Rectal smooth muscle tissue (tissue), 1 donor: Measurements from ENCODE around the gene TUT4.

Experiments
- H3K27ac ChIP-seq: one replicate; pipeline ENCODE4 v1.7.0; 2013; ENCODE audit warnings: low read depth, low read length, inconsistent platforms
- H3K27me3 ChIP-seq: one replicate; pipeline ENCODE4 v1.7.0; 2013; ENCODE audit warnings: low read length; ENCODE audit not compliant: control insufficient read depth, insufficient read depth
- H3K36me3 ChIP-seq: one replicate; pipeline ENCODE4 v1.7.0; 2013; ENCODE audit warnings: low read length; ENCODE audit not compliant: control insufficient read depth, insufficient read depth
- H3K4me1 ChIP-seq: one replicate; pipeline ENCODE4 v1.7.0; 2013; ENCODE audit warnings: low read length; ENCODE audit not compliant: control insufficient read depth, insufficient read depth
- H3K4me3 ChIP-seq: one replicate; pipeline ENCODE4 v1.7.0; 2013; ENCODE audit warnings: low read length
- H3K9ac ChIP-seq: one replicate; pipeline ENCODE4 v1.7.0; 2013; ENCODE audit warnings: low read length

The TUT4 gene

DNA sequence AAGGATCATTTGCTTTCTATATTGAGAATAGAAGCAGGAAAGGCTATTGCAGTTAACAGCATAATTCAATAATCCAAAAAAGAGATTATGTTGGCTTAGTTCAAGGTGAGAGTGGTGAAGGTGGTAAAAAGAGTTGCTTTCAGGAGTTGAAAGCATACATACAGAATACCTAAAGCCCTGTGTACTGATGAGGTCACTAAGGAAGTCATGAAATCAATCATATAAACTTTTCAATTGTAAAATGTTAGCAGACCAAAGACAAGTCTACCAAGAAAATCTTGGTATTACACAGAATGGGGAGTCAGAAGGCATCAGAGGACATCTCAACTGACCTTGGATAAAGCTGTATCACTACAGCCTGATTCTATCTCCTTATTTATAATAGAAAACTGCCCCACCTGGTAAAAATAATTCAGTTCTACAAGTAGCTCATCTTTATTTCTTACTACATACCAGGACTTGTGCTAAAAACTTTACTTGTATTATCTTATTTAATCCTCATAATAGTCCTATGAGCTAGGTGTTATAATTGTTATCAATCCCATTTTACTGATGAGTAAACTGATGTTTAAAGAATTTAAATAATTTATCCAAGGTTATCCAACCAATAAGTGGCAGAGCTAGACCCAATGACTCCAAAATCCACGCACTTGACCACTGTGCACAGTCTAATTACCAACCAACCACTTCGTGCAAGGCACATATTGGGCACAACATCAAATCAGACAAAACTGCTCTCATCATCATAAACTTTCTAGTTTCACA, 40.9 kb downstream of the TUT4 start:
- H3K27me3 ChIP-seq, result no peaks in the 10 kb centered on the region
- no peak overlapping the region for H3K9ac ChIP-seq
- no peaks in the 10 kb centered on the region for H3K4me1 ChIP-seq
- H3K36me3 ChIP-seq, result no peaks in the 10 kb centered on the region
- no peak overlapping the region for H3K27ac ChIP-seq
- H3K4me3 ChIP-seq, result no peak overlapping the region

DNA sequence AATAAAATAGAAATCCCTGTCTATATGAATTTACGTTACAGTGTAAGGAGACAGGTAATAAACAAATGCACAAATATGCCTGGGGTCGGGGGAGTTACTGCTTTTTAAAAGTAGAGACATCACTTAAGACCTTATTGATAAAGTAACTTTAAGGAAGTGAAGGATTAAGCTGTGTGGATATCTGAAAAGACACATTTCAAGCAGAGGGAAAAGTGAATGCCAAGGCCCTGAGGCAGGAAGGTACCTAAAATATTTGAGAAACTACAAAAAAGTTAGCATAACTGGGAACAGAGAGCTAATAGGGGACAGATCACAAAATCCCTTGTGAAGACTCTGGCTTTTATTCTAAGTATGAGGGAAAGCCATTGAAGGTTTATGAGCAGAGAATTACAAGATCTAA, 41.5 kb downstream of the TUT4 start:
- Histone ChIP-seq H3K4me1 (no peaks in the 10 kb centered on the region), H3K36me3 (no peaks in the 10 kb centered on the region)

DNA sequence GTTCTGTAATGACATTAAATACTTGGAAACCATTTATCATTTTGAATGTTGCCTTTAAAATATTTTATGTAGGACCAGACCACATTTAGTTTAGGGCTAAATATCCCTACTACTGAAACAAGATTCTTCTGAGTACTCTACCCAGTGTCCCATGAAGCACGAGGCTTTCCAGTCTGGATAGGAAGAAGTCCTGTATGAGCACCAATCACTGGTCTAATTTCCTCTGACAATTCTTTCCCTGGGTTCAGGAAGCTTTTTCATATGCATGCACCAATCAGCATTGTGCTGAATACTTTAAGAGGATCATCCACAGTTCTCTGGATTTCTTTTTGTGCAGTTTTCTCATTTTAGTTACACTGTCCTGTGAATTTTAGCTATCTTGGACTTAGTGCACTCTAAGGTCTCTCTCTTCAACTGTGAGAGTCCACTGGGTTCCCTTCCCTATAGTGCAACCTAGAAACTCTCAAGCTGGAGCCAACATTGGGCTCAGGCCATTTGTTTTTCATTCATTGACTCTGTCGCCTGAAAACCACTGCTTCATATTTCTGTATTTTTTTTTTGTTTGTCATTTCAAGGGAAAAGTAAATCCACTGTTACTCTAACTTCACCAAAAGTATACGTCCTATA, 45.9 kb downstream of the TUT4 start:
- Histone ChIP-seq H3K9ac (no peak overlapping the region), H3K36me3 (peaks cover 2% of the 10 kb centered on the region), H3K4me3 (no peak overlapping the region), H3K27me3 (no peaks in the 10 kb centered on the region), H3K27ac (no peak overlapping the region), H3K4me1 (no peaks in the 10 kb centered on the region)

More for the DNA sequence above, 41.5 kb downstream of the TUT4 start:
- Histone ChIP-seq H3K9ac (no peak overlapping the region), H3K27ac (no peak overlapping the region), H3K4me3 (no peak overlapping the region), H3K27me3 (no peaks in the 10 kb centered on the region)

DNA sequence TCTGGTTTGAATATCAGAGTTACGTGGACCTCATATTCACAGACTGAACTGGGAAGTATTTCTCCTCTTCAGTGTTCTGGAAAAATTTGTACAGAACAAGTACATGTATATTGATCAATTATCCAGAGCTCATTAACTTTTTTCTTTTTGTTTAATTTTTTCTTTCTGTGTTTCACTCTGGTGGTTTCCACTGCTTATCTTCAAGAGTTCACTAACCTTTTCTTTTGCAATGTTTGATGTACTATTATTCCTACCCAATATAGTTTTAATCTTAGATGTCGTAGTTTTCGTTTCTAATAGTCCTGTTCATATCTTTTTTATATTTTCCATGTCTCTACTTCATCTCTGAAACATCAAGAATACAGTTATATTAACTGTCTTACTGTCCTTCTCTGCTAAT, 46.5 kb downstream of the TUT4 start:
- Histone ChIP-seq H3K27ac (no peak overlapping the region), H3K4me1 (no peaks in the 10 kb centered on the region), H3K36me3 (peaks cover 2% of the 10 kb centered on the region), H3K27me3 (no peaks in the 10 kb centered on the region), H3K4me3 (no peak overlapping the region), H3K9ac (no peak overlapping the region)

DNA sequence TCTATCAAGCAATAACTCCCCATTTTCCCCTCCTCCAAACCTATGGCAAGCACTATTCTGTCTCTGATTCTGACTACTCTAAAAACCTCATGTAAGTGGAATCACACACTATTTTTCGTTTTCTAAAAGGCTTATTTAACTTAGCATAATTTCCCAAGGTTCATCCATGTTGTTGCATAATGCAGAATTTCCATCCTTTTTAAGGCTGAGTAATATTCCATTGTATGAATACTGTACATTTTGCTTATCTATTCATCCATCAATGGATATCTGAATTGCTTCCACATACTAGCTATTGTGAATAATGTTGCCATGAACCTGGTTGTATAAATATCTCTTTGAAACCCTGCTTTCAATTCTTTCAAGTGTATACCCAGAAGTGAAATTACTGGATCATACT, 48.2 kb downstream of the TUT4 start:
- no peaks in the 10 kb centered on the region for H3K27me3 ChIP-seq
- H3K4me3 ChIP-seq, result no peak overlapping the region
- peaks cover 2% of the 10 kb centered on the region for H3K36me3 ChIP-seq
- H3K27ac ChIP-seq, result no peak overlapping the region
- H3K9ac ChIP-seq, result no peak overlapping the region
- no peaks in the 10 kb centered on the region for H3K4me1 ChIP-seq

DNA sequence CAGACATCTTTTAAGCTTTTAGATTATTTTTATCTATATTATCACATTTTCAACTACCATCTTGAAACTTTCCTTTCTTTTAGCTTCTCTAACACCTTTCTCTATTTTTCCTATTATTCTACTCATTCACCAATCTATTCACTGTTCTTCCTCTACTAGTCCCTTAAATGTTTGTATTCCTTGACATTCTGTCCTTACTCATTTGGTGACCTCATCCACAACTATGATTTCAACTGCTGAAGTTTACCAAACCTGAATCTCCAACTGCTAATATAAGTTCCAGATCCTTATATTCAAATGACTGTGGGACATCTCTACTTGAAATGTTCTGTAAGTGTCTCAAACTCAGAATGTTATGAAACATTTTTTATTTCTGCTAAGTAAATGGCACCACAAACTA, 49.2 kb downstream of the TUT4 start:
- Histone ChIP-seq H3K27me3 (no peaks in the 10 kb centered on the region), H3K27ac (no peak overlapping the region), H3K4me1 (no peaks in the 10 kb centered on the region), H3K4me3 (no peak overlapping the region), H3K9ac (no peak overlapping the region), H3K36me3 (peaks cover 2% of the 10 kb centered on the region)

DNA sequence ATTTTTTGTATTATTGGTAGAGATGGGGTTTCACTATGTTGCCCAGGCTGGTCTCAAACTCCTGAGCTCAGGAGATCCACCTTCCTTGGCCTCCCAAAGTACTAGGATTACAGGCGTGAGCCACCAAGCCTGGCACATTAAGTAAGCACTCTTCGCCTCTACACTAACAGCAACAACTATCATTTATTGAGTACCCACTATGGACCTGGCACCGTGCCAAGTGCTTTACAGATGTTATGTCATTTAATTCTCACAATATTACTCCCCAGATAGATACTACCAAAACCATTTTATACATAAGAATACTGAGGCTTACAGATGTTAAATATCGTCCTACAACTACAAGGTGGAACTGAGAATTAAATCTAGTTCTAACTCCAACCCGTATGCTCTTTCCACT, 50.1 kb downstream of the TUT4 start:
- Histone ChIP-seq H3K27ac (no peak overlapping the region), H3K36me3 (peaks cover 2% of the 10 kb centered on the region), H3K27me3 (no peaks in the 10 kb centered on the region), H3K4me3 (no peak overlapping the region), H3K9ac (no peak overlapping the region), H3K4me1 (no peaks in the 10 kb centered on the region)

DNA sequence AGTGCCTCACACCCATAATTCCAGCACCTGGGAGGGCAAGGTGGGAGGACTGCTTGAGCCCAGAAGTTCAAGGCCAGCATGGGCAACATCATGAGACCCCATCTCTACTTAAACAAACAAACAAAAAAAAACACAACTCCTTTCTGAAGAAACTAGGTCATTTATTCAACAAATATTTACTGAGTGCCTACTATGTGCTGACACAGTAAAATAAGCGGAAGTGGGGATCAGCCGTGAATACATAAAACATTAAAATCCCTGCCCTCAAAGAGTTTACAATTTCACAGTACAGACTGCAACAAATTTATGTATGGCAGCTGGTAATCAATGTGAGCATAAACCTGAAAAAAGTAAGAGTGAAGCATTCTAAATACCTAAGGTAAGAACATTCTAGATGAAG, 65.3 kb downstream of the TUT4 start:
- Histone ChIP-seq H3K4me1 (no peaks in the 10 kb centered on the region), H3K27ac (no peak overlapping the region), H3K4me3 (no peak overlapping the region), H3K9ac (no peak overlapping the region), H3K27me3 (no peaks in the 10 kb centered on the region), H3K36me3 (peaks cover 2% of the 10 kb centered on the region)

DNA sequence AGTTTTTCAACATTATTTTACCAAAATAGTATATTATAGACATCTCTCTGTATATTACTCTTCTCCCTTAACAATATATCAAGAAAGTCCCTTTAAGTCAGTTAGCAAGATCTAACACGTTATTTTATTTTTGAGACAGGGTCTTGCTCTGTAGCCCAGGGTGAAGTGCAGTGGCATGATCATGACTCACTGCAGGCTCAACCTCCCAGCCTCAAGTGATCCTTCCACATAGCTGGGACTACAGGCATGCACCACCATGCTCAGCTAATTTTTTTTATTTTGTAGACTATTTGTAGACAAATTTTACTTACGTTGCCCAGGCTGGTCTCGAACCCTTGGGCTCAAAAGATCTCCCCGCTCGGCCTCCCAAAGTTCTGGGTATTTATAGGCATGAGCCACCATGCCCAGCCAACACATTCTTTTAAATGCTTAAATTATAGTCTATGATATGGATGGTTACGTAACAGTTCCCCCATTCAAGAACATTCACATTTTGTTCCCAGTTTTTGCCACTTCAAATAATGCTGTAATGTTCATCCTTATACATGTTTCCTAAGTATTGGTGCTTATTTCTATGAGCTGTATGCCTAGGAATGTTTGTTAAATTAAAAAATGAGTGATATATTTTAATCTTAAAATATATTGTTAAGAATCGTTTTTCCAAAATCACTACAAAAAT, 70.4 kb downstream of the TUT4 start:
- H3K4me1 ChIP-seq, result no peaks in the 10 kb centered on the region
- no peak overlapping the region for H3K27ac ChIP-seq
- H3K36me3 ChIP-seq, result peaks cover 4% of the 10 kb centered on the region
- no peak overlapping the region for H3K4me3 ChIP-seq
- H3K9ac ChIP-seq, result no peak overlapping the region
- H3K27me3 ChIP-seq, result no peaks in the 10 kb centered on the region

DNA sequence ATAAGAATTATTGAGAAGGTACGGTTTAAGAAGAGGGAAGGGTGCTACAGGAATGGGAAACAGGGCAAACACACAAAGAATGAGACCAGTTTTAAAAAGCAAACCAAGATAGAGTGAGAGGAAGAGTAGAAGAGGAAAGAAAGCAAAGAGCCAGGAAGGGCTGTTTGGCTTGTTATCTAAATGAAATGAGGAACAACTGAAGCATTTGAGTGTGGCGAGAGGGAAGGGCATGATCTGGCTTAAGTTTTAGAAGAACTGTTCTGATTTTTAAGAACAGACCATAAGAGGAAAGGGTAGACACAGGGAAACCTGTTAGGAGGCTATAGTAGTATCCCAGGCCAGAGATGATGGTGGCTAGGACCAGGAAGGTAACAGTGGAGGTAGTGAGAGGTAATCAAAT, 73.8 kb downstream of the TUT4 start:
- Histone ChIP-seq H3K27me3 (no peaks in the 10 kb centered on the region), H3K9ac (no peak overlapping the region), H3K4me1 (no peaks in the 10 kb centered on the region), H3K36me3 (peaks cover 3% of the 10 kb centered on the region), H3K27ac (no peak overlapping the region), H3K4me3 (no peak overlapping the region)

DNA sequence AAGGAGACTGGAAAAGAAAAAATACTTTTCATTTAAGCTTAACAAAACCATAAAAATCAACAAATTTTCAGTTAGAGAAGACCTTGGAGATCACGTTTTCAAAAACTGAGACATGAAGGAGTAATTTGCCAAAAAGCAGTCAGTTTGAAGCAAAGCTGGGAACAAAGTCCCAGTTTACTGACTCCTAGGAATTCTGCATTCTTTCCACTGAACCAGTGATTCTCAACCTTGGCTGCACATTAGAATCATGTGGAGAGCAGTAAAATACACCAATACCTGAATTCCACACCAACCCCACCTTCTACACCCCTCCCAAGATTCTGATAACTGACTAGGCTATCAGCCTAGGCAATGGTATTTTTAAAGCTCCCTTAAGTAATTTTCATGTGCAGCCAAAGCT, 75.0 kb downstream of the TUT4 start:
- H3K27me3 ChIP-seq, result no peaks in the 10 kb centered on the region
- H3K36me3 ChIP-seq, result peaks cover 3% of the 10 kb centered on the region
- no peak overlapping the region for H3K9ac ChIP-seq
- H3K27ac ChIP-seq, result no peak overlapping the region
- no peak overlapping the region for H3K4me3 ChIP-seq
- no peaks in the 10 kb centered on the region for H3K4me1 ChIP-seq

DNA sequence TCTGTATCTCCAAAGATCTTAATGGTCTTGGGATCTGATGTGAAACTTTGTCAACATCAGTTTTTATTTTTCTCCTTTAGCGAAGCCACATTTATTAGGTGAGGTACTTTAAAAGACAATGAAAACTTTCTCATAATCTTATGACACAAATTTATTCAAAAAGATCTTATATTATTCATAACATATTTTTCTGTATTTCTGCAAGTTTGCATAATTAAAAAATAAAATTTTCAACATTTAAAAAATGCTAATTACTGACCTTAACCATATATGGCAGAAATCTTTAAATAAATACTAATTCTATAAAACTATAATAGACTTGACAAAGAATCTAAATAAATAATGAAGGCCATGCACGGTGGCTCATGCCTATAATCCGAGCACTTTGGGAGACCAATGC, 75.9 kb downstream of the TUT4 start:
- Histone ChIP-seq H3K27ac (no peak overlapping the region), H3K4me1 (no peaks in the 10 kb centered on the region), H3K36me3 (peaks cover 3% of the 10 kb centered on the region), H3K27me3 (no peaks in the 10 kb centered on the region), H3K9ac (no peak overlapping the region), H3K4me3 (no peak overlapping the region)
